GM19467 (cell line): Measurements from ENCODE around the gene ZC2HC1C.
A peak's percentile ranks its signal among the peaks of the same experiment; 100 is the strongest.

Source experiments
- ATAC-seq: cut with Tn5 transposase; IDR thresholded peaks from one replicate; pipeline ENCODE4 v1.9.1; 2021; ENCODE audit warnings: mild to moderate bottlenecking, moderate library complexity; ENCODE audit not compliant: unreplicated experiment

Gene ZC2HC1C

GRCh38 chr14:75069121-75069810 lies at the start of gene ZC2HC1C:
Gene ZC2HC1C, plus strand, starts transcription at chr14:75069641. Its CDS starts 933 bp downstream, at chr14:75070574.
- ATAC-seq = no peak

GRCh38 chr14:75022655-75023054 lies 46.8 kb upstream of the ZC2HC1C start:
- no peak for ATAC-seq

GRCh38 chr14:75023108-75023507 lies 46.3 kb upstream of the ZC2HC1C start:
- no peak for ATAC-seq

GRCh38 chr14:75025082-75025481 lies 44.4 kb upstream of the ZC2HC1C start:
- no peak for ATAC-seq

- no peak for ATAC-seq
Measured at GRCh38 chr14:75025876-75026275, 43.6 kb upstream of the ZC2HC1C start.

- no peak for ATAC-seq
Measured at GRCh38 chr14:75030147-75030546, 39.3 kb upstream of the ZC2HC1C start.

- ATAC-seq = no peak
Measured at GRCh38 chr14:75032939-75033338, 36.5 kb upstream of the ZC2HC1C start.

GRCh38 chr14:75040507-75040906 lies 28.9 kb upstream of the ZC2HC1C start:
- no peak for ATAC-seq

- no peak for ATAC-seq
Measured at GRCh38 chr14:75040959-75041358, 28.5 kb upstream of the ZC2HC1C start.

- ATAC-seq = no peak
Measured at GRCh38 chr14:75041613-75042012, 27.8 kb upstream of the ZC2HC1C start.

GRCh38 chr14:75042035-75042434 lies 27.4 kb upstream of the ZC2HC1C start:
- ATAC-seq = no peak

- no peak for ATAC-seq
Measured at GRCh38 chr14:75044322-75044721, 25.1 kb upstream of the ZC2HC1C start.

GRCh38 chr14:75044752-75045151 lies 24.7 kb upstream of the ZC2HC1C start:
- no peak for ATAC-seq

GRCh38 chr14:75046275-75046674 lies 23.2 kb upstream of the ZC2HC1C start:
- no peak for ATAC-seq

- no peak for ATAC-seq
Measured at GRCh38 chr14:75046899-75047298, 22.5 kb upstream of the ZC2HC1C start.

- no peak for ATAC-seq
Measured at GRCh38 chr14:75047506-75047905, 21.9 kb upstream of the ZC2HC1C start.

GRCh38 chr14:75048101-75048500 lies 21.3 kb upstream of the ZC2HC1C start:
- no peak for ATAC-seq

GRCh38 chr14:75049136-75049535 lies 20.3 kb upstream of the ZC2HC1C start:
- ATAC-seq = no peak

GRCh38 chr14:75049731-75050201 lies 19.7 kb upstream of the ZC2HC1C start:
- no peak for ATAC-seq

- ATAC-seq = peak; percentile 63
Measured at GRCh38 chr14:75050852-75051555, 18.4 kb upstream of the ZC2HC1C start, which contains the start of gene MLH3. Gene MLH3, minus strand, starts transcription at chr14:75051467. Its CDS starts 1,812 bp downstream, at chr14:75049655.

- no peak for ATAC-seq
Measured at GRCh38 chr14:75051556-75051899, 17.9 kb upstream of the ZC2HC1C start.
